Pulmonary artery endothelial cell (primary cell): ENCODE results near the gene TOMM34. TPM values are rescaled to one million over a fixed set of nuclear protein-coding genes. Genes with fewer than 3 reads are reported as not detected.

Source experiments
- DNase-seq: peaks from one replicate; pipeline ENCODE4 v3.0.0-alpha.2; 2011; ENCODE audit warnings: low read depth, low spot score
- total RNA-seq: library from RNA; depleted of rRNA; stranded (reverse); fragments of >200 nt; gene quantifications from 2 replicates; pipeline ENCODE4 v1.2.3, GENCODE V29; 2014

TOMM34 gene, protein sequence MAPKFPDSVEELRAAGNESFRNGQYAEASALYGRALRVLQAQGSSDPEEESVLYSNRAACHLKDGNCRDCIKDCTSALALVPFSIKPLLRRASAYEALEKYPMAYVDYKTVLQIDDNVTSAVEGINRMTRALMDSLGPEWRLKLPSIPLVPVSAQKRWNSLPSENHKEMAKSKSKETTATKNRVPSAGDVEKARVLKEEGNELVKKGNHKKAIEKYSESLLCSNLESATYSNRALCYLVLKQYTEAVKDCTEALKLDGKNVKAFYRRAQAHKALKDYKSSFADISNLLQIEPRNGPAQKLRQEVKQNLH
- 38.0 and 39.2 TPM in 2 replicates for total RNA-seq

DNA sequence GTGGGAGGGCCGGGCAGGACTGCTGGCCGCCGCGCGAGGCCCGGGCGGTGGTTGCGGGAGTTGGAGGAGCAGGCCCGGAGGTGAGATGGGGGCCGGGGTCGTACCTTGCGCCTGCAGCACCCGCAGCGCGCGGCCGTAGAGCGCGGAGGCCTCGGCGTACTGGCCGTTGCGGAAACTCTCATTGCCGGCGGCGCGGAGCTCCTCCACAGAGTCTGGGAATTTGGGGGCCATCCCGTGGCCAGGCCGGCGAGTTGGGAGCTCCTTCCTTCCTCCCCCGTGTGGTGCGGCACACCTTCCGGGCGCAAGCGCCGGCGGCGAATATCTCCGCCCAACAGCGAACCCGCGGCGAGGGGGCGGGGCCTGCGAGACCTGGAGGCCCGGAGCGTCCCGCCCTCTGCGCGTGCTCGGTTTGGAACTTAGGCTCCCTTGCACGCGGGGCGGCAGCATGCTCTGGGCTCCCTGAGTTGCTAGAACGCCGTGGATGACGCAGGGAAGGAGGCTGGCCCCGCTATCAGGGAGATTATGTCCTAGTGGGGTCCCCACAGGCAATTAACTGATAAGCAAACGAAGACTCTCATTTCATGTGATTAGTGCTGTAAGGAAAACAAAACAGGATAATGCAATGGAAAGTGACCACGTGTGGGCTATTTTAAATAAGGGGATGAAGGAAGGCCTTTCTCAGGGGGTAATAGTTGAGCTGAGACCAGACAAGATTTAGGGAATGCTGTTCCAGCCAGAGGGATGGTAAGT is at the start of gene TOMM34:
Gene TOMM34 (minus strand): TSS at position 295 of the 750 bp plus-strand sequence. CDS start 64 bp downstream, at position 231.
- peak; percentile 63 for DNase-seq

DNA sequence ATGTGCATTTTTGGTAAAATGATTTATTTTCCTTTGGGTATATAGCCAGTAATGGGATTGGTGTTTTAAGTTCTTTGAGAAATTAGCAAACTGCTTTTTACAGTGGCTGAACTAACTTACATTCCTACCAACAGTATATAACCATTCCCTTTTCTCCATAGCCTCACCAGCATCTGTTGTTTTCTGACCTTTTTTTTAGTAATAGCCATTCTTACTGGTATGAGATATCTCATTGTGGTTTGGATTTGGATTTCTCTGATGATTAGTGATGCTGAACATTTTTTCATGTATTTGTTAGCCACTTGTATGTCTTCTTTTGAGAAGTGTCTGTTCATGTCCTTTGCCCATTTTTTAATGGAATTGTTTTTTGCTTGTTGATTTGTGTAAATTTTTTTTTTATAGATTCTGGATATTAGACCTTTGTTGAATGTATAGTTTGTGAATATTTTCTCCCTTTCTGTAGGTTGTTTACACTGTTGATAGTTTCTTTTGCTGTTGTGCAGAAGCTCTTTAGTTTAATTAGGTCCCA is 48.4 kb upstream of the TOMM34 start:
- DNase-seq = no peak

DNA sequence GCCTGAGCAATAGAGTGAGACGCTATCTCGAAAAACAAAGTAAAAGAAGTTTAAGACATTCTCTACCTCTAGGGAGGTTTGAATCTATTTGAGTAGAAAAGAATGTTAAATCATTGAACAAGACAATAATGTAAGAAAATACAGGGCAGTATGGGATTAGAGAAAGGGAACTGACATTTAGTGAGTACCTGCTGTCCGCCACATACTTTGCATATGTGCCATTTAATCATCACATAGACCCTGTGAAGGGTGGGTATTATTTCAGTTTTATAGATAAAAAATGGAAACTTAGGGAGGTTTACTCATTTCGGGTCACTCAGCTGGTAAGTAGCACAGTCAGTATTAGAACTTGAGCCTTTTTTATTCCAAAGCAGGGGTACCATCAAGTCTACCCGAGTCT is 37.5 kb upstream of the TOMM34 start:
- DNase-seq = no peak

DNA sequence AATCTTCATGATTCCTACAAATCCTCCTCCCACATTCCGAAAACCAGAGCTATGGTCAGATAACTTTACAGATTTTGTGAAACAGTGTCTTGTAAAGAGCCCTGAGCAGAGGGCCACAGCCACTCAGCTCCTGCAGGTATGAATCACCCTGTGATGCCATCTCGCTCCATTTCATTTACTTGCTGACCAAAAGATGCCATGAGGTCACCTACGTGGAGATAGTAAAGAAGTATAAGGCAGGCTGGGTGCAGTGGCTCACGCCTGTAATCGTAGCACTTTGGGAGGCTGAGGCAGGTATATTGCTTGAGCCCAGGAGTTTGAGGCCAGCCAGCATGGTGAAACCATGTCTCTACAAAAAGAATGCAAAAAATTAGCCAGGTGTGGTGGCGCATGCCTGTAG is 37.0 kb upstream of the TOMM34 start:
- DNase-seq = no peak

DNA sequence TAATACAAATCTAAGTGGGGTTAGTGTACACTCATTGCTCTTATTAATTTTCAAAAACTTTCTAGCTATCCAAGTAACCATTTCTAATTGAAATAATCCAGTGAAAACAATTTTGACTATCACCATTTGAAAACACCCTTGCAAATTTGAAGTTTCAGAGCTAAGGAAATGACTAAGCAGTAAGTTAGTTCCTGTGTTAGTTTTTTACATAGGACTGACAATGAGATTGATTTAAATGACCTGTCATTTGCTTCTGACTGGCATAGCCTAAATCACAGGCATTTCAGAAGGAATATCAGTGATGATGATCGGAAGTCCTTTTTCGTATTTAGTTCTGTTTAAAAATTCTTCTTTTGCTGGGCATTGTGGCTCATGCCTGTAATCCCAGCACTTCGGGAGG is 33.1 kb upstream of the TOMM34 start:
- DNase-seq = peak; percentile 32

DNA sequence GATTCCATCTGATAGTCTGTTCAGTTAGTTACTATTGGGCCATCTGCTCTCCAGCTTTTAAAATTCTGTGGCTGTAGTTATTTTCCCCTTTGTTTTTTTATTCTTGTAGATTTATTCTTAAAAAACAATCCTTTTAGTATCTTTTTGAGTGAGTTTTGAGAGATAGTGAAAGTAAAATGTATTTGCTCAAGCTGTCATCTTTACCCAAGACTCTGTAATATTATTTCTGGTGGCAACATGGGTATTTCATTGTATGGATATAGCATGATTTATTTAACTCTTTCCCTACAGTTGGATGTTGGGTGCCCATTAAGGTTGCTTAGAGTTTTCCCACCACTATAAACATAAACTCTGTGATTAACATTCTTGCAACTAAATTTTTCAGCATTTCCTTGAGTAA is 30.8 kb upstream of the TOMM34 start:
- DNase-seq = no peak

DNA sequence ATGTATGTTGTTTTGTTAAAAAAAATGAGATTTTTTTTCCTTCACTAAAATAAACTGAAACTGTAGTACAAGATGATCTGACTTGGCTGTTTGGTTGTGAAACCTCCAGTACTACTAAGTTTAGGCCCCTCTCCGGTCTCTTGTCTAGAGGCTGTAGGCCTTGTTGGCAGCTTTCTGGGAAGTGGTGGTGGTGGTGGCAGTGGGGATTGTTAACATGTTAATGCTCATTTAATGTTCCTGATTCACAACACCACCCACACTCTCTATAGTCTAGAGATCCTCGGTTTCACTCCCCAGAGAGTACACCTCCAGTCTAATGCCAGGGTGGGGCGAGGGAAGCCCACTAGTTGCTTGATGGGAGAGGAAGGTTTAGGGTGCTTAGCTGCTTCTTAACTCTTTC is 30.2 kb upstream of the TOMM34 start:
- DNase-seq = no peak

DNA sequence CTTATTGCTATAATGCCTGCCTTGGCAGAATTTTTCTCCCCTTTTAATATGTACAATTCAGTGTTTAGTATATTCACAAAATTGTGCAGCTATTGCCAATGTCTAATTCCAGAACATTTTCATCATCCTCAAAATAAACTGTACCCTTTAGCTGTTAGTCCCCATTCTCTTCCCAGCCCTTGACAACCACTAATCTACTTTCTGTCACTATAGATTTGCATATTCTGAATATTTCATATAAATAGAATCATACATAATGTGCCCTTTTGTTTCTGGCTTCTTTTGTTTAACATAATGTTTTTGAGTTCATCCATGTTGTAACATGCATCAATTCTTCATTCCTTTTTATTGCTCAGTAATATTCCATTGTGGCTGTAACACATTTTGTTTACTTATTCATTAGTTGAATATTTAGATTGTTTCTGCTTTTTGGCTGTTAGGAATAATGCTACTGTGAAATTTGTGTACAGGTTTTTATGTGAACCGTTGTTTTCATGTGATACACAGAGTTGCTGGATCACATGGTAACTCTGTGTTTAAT is 28.5 kb upstream of the TOMM34 start:
- no peak for DNase-seq

DNA sequence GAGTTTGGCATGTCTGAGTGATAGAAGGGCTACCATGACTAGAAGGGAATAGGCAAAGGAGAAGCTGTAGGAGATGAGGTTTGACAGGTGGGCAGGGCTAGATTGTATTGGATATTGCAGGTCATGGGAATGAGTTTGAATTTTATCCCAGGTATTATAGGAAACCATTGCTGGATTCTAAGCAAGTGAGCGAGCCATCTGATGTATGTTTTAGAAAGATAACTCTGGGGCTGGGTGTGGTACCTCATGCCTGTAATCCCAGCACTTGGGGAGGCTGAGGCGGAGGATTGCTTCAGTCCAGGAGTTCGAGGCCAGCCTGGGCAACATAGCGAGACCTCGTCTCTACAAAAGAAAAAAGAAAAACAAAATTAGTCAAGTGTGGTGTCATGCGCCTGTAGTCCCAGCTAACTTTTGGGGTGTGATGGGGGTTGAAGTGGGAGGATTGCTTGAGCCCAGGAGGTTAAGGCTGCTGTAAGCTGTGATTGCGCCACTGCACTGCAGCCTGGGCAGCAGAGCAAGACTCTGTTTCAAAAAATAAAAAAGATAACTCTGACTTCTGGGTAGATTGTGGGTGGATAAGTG is 23.0 kb upstream of the TOMM34 start:
- no peak for DNase-seq

DNA sequence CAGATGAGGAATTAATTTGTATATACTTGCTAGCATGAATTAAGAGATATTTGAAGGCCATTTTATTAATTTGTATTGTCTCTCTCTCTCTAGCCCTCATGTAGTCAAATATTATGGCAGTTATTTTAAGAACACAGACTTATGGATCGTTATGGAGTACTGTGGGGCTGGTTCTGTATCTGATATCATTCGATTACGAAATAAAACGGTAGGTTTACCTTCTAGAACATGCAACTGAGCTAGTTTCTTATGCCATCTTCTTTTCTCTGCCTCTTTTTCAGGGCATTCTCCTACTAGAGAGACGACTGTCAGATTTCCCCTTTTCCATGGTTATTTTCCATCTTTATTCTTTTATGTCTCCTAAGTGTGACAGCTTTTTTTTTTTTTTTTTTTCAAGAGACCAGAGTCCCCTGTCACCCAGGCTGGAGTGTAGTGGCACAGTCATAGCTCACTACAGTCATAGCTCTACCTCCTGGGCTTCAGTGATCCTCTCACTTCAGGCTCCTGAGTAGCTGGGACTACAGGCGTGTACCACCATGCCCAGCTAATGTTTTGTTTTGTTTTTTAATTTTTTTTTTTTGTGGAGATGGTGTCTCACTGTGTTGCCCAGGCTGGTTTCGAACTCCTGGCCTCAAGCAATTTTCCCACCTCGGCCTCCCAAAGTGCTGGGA is 21.7 kb upstream of the TOMM34 start:
- no peak for DNase-seq

DNA sequence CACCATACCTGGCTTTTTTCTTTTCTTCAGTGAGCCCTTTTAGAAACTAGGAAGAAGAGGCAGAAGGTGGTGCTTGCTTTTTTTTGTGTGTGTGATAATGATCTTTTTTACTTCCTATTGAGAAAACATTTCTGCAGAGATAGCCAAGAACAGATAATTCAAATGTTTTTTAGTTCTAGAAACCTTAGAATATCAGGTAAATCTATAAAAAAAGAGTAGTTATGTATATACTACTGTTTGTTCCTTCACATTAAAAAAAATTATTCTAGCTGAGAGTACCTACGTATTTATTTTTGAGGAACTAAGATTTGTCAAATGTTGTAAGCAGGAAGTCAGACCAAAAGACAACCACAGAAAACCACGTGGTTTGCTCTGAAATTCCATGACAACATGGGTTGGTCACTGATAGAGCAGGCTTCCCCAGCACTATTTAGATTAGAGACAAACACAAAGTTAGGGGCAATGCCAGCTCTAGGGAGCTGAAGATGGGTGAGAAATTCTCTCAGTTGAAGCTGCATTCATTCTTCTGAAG is 19.0 kb upstream of the TOMM34 start:
- no peak for DNase-seq

DNA sequence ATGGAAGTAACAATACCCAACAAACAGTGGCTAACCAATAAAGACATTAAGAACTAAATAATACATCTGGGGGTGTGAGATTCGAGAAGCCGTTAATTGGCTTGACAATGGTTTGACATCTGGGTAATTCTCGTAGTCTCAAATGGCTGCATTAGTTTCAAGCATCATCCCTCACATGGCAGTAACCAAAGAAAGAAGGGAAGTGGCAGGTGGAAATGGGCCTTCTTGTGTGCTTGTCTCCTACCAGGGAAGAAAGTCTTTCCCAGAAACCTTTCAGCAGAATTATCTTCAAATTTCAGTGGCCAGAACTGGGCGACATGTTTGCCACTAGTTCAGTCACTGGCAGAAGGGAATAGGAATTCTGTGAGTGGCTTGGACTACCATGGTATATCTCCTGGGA is 16.5 kb upstream of the TOMM34 start:
- no peak for DNase-seq

DNA sequence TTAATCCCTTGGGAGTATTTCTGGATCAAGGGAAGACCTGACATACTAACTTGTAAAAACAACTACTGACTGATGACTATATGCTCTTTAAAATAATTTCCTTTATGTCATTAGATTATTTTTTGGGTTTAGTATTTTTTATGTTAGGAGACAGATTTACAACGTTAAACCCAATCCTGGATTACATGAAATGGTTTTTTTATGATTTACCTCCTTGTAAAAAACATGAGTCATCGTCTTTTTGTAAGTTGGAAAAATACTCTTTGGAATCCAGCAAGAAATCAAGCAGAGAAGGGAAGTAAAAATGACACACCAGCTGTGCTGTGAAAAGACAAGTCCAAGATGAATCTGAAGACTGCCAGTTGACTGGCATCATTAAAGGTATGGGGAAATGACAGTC is 12.9 kb upstream of the TOMM34 start:
- DNase-seq = no peak

DNA sequence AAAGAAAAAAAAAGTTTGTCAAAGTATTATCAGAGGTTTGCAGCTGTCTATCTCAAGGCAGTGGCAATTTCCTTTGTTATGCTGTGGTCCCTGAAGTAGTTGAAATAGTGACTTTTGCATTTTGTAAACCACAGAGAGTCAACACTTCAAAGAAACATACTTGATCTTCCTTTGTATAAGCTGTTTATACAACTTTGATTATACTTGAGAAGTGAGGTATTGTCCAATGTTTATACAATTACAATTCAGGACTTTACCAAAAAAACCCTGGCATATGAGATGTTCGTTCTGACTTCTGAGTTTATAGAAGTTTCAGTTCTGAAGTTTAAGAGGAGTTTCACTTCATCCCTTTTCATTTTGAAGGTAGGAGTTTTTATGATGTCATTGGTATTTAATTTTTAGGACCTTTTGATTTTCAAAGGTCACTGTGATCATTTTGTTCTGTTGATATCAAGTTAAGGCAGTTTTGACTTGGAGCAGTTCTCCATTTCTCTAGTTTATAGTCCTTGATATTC is 10.1 kb upstream of the TOMM34 start:
- no peak for DNase-seq

DNA sequence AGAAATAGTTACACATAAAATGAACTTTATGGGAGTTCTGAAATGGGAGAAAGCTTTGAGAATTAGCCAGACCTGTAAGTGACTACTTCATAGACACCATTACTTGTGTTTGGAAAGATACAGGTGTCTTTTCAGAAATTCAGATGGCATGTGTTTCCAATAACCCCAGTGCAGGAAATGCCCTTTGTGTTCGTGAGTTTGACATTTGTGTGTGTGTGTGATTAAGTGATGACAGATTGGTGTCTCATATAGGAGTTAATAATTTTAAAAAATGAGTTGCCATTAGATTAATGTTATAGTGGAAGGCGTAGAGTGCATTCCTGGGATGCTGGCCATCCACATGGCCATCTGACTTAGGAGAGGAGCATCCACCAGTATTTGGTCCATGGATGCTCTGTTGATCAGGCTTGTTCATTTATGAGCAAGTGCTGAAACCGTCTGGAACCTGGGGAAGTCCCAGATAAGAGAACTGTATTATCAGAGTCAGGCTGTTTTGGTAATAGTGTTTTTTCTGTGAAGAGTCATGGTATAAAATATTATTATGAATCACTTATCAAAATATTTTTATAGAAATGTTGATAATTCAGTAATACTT is 9.2 kb upstream of the TOMM34 start:
- DNase-seq = no peak

DNA sequence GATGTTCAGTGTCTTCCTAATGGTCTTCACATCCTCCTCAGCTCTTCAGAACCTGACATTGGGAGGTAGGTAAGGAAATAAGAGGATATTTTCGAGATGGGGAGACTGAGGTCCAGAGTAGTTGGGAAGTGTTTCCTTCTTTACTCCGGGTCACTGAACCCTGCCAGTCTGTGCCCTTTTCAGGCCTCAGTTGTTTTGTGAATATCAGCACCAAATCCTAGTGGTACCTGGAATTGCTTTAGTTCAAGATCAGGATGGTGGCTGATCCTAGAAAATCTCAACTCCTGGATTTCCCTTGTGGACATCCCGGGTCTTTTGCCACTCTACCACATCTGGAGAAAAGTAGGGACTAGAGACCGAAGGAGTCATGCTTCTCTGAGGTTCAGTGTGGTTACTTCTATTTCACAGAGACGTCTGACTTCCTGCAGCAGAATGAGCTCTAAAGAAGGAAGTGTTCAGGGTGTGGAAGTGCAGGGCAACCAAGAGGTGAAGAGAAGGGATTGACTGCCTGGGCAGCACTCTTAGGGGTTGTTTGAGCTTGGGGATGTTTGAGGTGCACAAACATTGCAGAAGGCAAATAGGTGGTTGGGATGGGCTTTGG is 7.1 kb upstream of the TOMM34 start:
- DNase-seq = no peak

DNA sequence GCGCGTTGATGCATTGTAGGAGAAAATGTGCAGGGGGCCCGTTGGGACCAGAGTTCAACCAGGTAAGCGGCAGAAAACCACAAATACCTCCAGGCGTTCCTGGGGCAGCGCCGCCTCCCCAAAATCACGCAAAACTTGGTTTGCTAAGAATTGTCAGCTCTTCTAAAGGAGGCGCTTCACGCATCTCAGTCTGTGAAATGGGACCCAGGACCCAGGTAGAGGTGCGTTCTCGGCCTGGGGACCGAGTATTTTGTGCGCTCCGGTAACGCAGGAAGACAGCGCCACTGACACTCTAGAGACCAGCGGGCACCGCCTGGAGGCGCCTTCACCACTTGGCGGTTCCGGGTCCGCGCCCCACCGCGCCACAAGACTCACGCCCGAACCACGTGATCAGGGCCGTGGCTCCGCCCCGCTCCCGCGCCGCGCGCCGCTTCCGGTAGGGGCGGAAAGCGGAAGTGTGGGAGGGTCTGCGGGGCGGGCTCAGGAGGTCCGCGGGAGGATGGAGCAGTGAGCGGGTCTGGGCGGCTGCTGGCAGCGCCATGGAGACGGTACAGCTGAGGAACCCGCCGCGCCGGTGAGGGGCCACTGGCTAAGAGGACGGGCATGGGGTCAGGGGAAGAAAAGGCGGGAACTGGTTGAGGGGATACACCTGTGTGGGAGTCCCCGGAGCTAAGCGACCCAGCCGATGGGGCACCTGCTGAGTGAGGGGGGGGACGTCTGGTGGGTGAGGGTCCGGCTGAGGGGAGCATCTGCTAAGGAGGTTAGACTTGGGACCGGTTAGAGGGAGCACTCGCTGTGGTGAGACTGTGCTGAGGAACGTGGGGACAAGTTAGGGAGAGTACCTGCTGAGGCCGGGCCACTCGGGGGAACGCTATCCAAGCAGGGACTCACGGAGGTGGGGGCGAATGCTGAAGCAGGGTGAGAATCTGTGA is 6.1 kb upstream of the TOMM34 start, which contains the start of gene STK4:
Gene STK4 (plus strand): TSS at position 483 of the 932 bp plus-strand sequence. CDS start 57 bp downstream, at position 540.
- peak; percentile 66 for DNase-seq

DNA sequence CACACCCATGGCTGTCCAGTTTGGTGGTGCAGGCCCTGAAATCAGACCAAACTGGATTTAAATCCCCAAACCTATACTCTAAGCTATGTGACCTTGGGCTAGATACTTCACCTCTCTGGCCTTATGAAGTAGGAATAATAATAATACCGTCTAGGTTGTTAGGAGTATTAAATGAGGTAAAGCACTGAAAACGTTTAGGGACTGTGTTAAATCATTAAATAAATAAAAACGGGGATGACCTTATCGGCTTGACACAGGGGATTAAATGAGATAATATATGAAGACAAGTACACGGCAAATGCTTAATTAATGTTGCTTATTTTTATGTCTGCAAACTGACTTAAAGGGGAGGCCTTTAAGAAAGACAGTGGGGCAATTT is 5.4 kb upstream of the TOMM34 start:
- DNase-seq = no peak
